Smooth muscle cell (in vitro differentiated cells): ENCODE measurements around the gene DCDC2C. TPM values are rescaled to one million over a fixed set of nuclear protein-coding genes. Genes with fewer than 3 reads are reported as not detected.
"Not testable (repeated sequence)": the region's sequence is repeated elsewhere in the genome, so short reads cannot be mapped to it uniquely, and the experiment has no call there.

Source experiments
- DNase-seq: peaks from one replicate; lab custom pipeline; 2025; ENCODE audit not compliant: unreplicated experiment; lab: John Stamatoyannopoulos, UW
- H2AFZ ChIP-seq: fragments of 200-600 bp; sonication (generic); 2 replicates; pipeline ENCODE4 v1.6.0; 2016; ENCODE audit warnings: antibody characterized with exemption, low read depth, mild to moderate bottlenecking
- H3F3A ChIP-seq: fragments of 200-600 bp; sonication (generic); 2 replicates; pipeline ENCODE4 v1.6.0; 2017; ENCODE audit warnings: antibody characterized with exemption, low read depth
- H3K27ac ChIP-seq: fragments of 200-600 bp; sonication (generic); 2 replicates; pipeline ENCODE4 v1.5.1; 2016; ENCODE audit warnings: low read depth, mild to moderate bottlenecking
- H3K27me3 ChIP-seq: fragments of 200-600 bp; sonication (generic); 2 replicates; pipeline ENCODE4 v1.6.1; 2016; ENCODE audit warnings: low read depth, mild to moderate bottlenecking
- H3K36me3 ChIP-seq: fragments of 200-600 bp; sonication (generic); 2 replicates; pipeline ENCODE4 v1.5.1; 2016; ENCODE audit warnings: low read depth
- H3K4me1 ChIP-seq: fragments of 200-600 bp; sonication (generic); 2 replicates; pipeline ENCODE4 v1.5.1; 2016; ENCODE audit warnings: low read depth
- H3K4me2 ChIP-seq: fragments of 200-600 bp; sonication (generic); 2 replicates; pipeline ENCODE4 v1.6.0; 2016; ENCODE audit warnings: mild to moderate bottlenecking
- H3K4me3 ChIP-seq: fragments of 200-600 bp; sonication (generic); 2 replicates; pipeline ENCODE4 v1.5.1; 2016; ENCODE audit warnings: mild to moderate bottlenecking
- H3K79me2 ChIP-seq: fragments of 200-600 bp; sonication (generic); 2 replicates; pipeline ENCODE4 v1.6.0; 2016; ENCODE audit warnings: low read depth, mild to moderate bottlenecking
- H3K9ac ChIP-seq: fragments of 200-600 bp; sonication (generic); 2 replicates; pipeline ENCODE4 v1.6.0; 2016; ENCODE audit warnings: low read depth
- H3K9me3 ChIP-seq: fragments of 200-600 bp; sonication (generic); replicated peaks from 2 replicates; pipeline ENCODE4 v1.5.1; 2016; ENCODE audit warnings: low read depth
- H4K20me1 ChIP-seq: fragments of 200-600 bp; sonication (generic); 2 replicates; pipeline ENCODE4 v1.6.0; 2016; ENCODE audit warnings: low read depth
- WGBS: methylation state at CpG from one replicate; pipeline ENCODE4 v1.1.7; 2016; ENCODE audit warnings: low lambda C conversion rate; 5-methylcytosine and 5-hydroxymethylcytosine counted together
- polyA plus RNA-seq: library from polyadenylated mRNA; unstranded; fragments of >200 nt; fragmentation: Nextera tagmentation; extraction: Ambion mirVana; gene quantifications from 2 replicates; pipeline ENCODE4 v1.2.1, GENCODE V29; 2016
- total RNA-seq: library from RNA; depleted of rRNA; stranded (reverse); fragments of >200 nt; gene quantifications from 2 replicates; pipeline ENCODE4 v1.2.3, GENCODE V29; 2014
- TF ChIP-seq, protein P1 (sequence below): fragments of 200-600 bp; sonication (generic); IDR thresholded peaks from 2 replicates; pipeline ENCODE4 v1.5.1; 2017; ENCODE audit warnings: borderline replicate concordance, mild to moderate bottlenecking, antibody characterized with exemption; ENCODE audit not compliant: insufficient read depth, poor library complexity, severe bottlenecking

DCDC2C gene
- total and polyA plus RNA-seq, 2 experiments from 2014 or later = not detected

DNA sequence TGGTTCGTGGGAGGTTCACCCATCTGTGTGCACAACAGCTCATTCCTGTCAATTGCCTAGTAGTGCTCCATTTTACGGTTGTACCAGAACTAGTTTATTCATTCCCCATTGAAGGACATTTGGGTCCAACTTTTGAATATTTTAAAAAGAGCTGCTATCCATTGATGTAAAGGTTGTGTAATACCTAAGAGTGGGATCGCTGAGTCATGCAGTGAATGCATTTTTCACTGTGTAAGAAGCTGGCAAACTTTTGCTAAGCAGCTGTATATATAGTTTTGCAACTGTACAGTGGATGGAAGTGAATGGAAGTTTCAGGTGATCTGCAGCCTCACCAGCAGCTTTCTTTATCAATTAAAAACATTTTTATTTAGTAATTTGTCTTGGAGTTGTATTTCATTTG, 104.5 kb downstream of the DCDC2C start:
- 92% methylated on average over 3 of the region's 3 CpGs for whole genome bisulfite sequencing
- DNase-seq = no peak

DNA sequence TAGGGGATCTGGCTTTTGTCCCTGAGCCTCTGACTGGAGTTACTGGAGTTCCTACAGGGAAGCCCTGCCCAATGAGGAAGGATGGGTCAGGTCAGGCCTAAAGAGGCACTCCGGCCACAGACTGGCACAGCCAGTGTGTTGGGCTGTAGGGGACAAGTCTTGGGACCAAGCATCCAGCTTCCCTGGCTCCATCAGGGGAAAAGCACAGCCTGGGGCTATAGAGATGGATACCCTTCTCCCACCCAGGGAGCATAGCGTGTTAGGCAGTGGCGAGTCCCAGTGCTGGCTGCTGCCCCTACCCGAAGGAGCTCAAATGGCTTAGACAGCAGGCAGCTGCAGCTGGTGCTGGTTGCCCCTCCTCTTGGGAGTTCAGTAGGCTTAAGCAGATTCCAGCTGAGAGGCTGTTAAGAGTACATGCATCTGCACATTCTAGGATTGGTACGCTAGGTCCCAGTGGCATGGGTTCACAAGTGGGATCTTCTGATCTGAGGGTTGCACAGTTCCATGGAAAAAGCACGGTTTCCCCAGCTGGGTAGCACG, 111.4 kb downstream of the DCDC2C start:
- Histone ChIP-seq H2AFZ (no peak overlapping the region), H3K4me1 (peaks cover 4% of the 10 kb centered on the region), H3K27ac (no peak overlapping the region), H4K20me1 (no peaks in the 10 kb centered on the region), H3F3A (no peaks in the 10 kb centered on the region), H3K79me2 (no peaks in the 10 kb centered on the region), H3K4me2 (no peak overlapping the region), H3K36me3 (no peaks in the 10 kb centered on the region), H3K9ac (no peak overlapping the region), H3K4me3 (no peak overlapping the region), H3K27me3 (no peaks in the 10 kb centered on the region), H3K9me3 (no peaks in the 10 kb centered on the region)
- DNase-seq = no peak
- TF ChIP-seq, protein P1, sequence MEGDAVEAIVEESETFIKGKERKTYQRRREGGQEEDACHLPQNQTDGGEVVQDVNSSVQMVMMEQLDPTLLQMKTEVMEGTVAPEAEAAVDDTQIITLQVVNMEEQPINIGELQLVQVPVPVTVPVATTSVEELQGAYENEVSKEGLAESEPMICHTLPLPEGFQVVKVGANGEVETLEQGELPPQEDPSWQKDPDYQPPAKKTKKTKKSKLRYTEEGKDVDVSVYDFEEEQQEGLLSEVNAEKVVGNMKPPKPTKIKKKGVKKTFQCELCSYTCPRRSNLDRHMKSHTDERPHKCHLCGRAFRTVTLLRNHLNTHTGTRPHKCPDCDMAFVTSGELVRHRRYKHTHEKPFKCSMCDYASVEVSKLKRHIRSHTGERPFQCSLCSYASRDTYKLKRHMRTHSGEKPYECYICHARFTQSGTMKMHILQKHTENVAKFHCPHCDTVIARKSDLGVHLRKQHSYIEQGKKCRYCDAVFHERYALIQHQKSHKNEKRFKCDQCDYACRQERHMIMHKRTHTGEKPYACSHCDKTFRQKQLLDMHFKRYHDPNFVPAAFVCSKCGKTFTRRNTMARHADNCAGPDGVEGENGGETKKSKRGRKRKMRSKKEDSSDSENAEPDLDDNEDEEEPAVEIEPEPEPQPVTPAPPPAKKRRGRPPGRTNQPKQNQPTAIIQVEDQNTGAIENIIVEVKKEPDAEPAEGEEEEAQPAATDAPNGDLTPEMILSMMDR = no peak
- WGBS = 87% methylated on average over 7 of the region's 7 CpGs

More for the DNA sequence above, 104.5 kb downstream of the DCDC2C start:
- Histone ChIP-seq H3K79me2 (no peaks in the 10 kb centered on the region), H3K36me3 (no peaks in the 10 kb centered on the region), H3K4me2 (no peak overlapping the region), H3K27ac (no peak overlapping the region), H3K9me3 (no peaks in the 10 kb centered on the region), H4K20me1 (no peaks in the 10 kb centered on the region), H3K4me3 (no peak overlapping the region), H3F3A (no peaks in the 10 kb centered on the region), H3K4me1 (no peaks in the 10 kb centered on the region), H3K27me3 (no peaks in the 10 kb centered on the region), H2AFZ (no peak overlapping the region), H3K9ac (no peak overlapping the region)
- TF ChIP-seq, protein P1 = no peak

DNA sequence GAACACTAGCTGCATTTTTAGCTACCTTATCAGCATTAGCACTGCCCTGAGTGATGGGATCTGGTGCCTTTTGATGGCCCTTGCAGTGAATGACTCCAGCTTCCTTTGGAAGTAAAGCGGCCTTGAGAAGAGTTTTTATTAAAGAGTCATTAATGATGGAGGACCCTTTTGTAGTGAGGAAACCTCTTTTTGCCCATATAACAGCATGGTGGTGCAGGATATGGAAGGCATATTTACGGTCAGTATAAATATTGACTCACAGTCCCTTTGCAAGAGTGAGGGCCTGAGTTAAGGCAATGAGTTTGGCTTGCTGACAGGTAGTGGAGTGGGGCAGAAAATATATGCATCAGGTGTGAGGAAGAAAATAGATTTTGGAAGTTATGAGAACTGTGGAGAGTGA, 113.8 kb downstream of the DCDC2C start:
- 83% methylated on average over 2 of the region's 2 CpGs for WGBS
- H3K4me3 ChIP-seq, H3F3A ChIP-seq, H3K4me1 ChIP-seq, H4K20me1 ChIP-seq, H3K9me3 ChIP-seq, H3K9ac ChIP-seq, H2AFZ ChIP-seq, H3K4me2 ChIP-seq, H3K27ac ChIP-seq, DNase-seq, H3K36me3 ChIP-seq, H3K79me2 ChIP-seq, H3K27me3 ChIP-seq: not testable (repeated sequence)

DNA sequence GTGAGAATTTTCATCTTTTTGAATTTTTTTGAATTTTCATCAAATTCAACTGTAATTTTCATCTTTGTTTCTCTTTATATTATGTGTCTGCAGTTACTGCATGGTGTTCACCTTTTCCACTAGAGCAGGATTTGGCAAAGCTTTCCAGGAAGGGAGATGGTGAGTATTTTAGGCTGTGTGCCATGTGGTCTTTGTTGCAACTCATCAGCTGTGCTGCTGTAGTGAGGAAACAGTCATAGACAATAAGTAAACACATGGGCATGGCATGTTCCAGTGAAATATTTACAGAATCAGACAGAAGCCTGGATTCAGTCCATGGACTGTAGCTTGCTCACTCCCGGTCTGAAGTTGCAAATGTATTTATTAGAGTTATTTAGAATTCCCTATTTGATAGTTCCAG, 120.4 kb downstream of the DCDC2C start:
- no peak for DNase-seq
- H3K27me3 ChIP-seq = no peaks in the 10 kb centered on the region
- no peaks in the 10 kb centered on the region for H3K9me3 ChIP-seq
- no peak overlapping the region for H3K4me2 ChIP-seq
- no peak overlapping the region for H3K27ac ChIP-seq
- no peaks in the 10 kb centered on the region for H4K20me1 ChIP-seq
- 75% methylated on average over 1 of the region's 1 CpG for WGBS
- no peaks in the 10 kb centered on the region for H3F3A ChIP-seq
- H2AFZ ChIP-seq = no peak overlapping the region
- no peaks in the 10 kb centered on the region for H3K4me1 ChIP-seq
- H3K9ac ChIP-seq = no peak overlapping the region
- TF ChIP-seq, protein P1 = no peak
- no peaks in the 10 kb centered on the region for H3K36me3 ChIP-seq
- no peaks in the 10 kb centered on the region for H3K79me2 ChIP-seq
- no peak overlapping the region for H3K4me3 ChIP-seq
